ENCODE measurements around the gene ANKRD11. TPM values are rescaled to one million over a fixed set of nuclear protein-coding genes. Genes with fewer than 3 reads are reported as not detected.
"Not testable (repeated sequence)": the region's sequence is repeated elsewhere in the genome, so short reads cannot be mapped to it uniquely, and the experiment has no call there.

Gene ANKRD11
- total RNA-seq, 2 experiments from 2014 or later = 144 to 145 TPM

GRCh38 chr16:89392881-89393737 is 97.3 kb downstream of the ANKRD11 start:
- Mint-ChIP-seq H3K27me3 (no peaks in the 10 kb centered on the region), H3K27ac (peak overlapping the region; percentile 66), H3K4me3 (no peak overlapping the region), H3K9me3 (ENCODE audit: low read depth) (no peaks in the 10 kb centered on the region), H3K36me3 (ENCODE audit: low read depth) (peaks cover 24% of the 10 kb centered on the region), H3K4me1 (peaks cover 61% of the 10 kb centered on the region)
- ChIA-PET CTCF (no interaction called here), POLR2A (no interaction called here)
- DNase-seq = no peak
- ATAC-seq = no peak
- intact Hi-C loops (cut with DNase I, micrococcal nuclease) = no loop called here

DNA sequence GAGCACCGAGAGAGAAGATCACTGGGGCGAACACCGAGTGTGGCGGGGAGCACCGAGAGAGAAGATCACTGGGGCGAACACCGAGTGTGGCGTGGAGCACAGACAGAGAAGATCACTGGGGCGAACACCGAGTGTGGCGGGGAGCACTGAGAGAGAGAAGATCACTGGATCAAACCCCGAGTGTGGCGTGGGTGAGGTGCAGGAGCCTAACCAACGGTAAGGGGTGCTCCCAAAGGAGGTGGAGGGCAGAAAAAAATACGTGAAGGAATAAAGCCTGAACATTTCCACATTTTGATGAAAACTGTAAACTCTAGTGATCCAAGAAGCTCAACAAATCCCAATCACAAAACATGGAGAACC is 100.2 kb downstream of the ANKRD11 start:
- CTCF ChIA-PET; intact Hi-C loops (cut with DNase I, micrococcal nuclease); H3K27ac Mint-ChIP-seq; DNase-seq; H3K9me3 Mint-ChIP-seq (ENCODE audit: low read depth); H3K27me3 Mint-ChIP-seq; ATAC-seq; POLR2A ChIA-PET; H3K4me3 Mint-ChIP-seq: not testable (repeated sequence)
- H3K4me1 Mint-ChIP-seq = peaks cover 75% of the 10 kb centered on the region
- peaks cover 34% of the 10 kb centered on the region for H3K36me3 Mint-ChIP-seq (ENCODE audit: low read depth)

DNA sequence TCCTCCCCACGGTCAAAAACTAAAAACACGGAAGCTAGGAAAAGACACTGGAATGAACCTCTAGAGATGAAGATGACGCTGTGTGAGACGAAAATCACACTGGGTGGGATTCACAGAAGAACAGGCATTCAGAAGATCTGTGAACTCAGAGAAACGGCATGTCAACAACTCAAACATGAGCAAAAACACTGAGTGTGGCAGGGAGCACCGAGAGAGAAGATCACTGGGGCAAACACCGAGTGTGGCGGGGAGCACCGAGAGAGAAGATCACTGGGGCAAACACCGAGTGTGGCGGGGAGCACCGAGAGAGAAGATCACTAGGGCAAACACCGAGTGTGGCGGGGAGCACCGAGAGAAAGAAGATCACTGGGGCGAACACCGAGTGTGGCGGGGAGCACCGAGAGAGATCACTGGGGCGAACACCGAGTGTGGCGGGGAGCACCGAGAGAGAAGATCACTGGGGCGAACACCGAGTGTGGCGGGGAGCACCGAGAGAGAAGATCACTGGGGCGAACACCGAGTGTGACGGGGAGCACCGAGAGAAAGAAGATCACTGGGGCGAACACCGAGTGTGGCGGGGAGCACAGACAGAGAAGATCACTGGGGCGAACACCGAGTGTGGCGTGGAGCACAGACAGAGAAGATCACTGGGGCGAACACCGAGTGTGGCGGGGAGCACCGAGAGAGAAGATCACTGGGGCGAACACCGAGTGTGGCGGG is 100.7 kb downstream of the ANKRD11 start:
- Mint-ChIP-seq H3K36me3 (ENCODE audit: low read depth) (peaks cover 34% of the 10 kb centered on the region), H3K4me1 (peaks cover 75% of the 10 kb centered on the region), H3K27ac (peak overlapping the region; percentile 3)
- H3K27me3 Mint-ChIP-seq; DNase-seq; H3K4me3 Mint-ChIP-seq; CTCF ChIA-PET; intact Hi-C loops (cut with DNase I, micrococcal nuclease); POLR2A ChIA-PET; ATAC-seq; H3K9me3 Mint-ChIP-seq (ENCODE audit: low read depth): not testable (repeated sequence)

- DNase-seq (no peak), ATAC-seq (no peak)
- Mint-ChIP-seq H3K36me3 (ENCODE audit: low read depth) (peaks cover 39% of the 10 kb centered on the region), H3K27me3 (no peaks in the 10 kb centered on the region), H3K27ac (peak overlapping the region; percentile 69), H3K4me3 (no peak overlapping the region), H3K4me1 (peaks cover 78% of the 10 kb centered on the region), H3K9me3 (ENCODE audit: low read depth) (no peaks in the 10 kb centered on the region)
- ChIA-PET CTCF (no interaction called here), POLR2A (no interaction called here)
- intact Hi-C loops (cut with DNase I, micrococcal nuclease) = no loop called here
Observed at GRCh38 chr16:89388536-89388935, 101.8 kb downstream of the ANKRD11 start.

- H3K4me1 Mint-ChIP-seq = peaks cover 79% of the 10 kb centered on the region
- peak overlapping the region; percentile 29 for H3K27ac Mint-ChIP-seq
- H3K9me3 Mint-ChIP-seq (ENCODE audit: low read depth) = no peaks in the 10 kb centered on the region
- no peaks in the 10 kb centered on the region for H3K27me3 Mint-ChIP-seq
- ATAC-seq (no peak), DNase-seq (no peak)
- H3K36me3 Mint-ChIP-seq (ENCODE audit: low read depth) = peaks cover 32% of the 10 kb centered on the region
- ChIA-PET POLR2A (no interaction called here), CTCF (interaction anchor here (0.6 to 0.7 kb wide), 2 partner anchors 13 to 25 kb away, joined by 3 read pairs; no protein-coding TSS in a partner anchor)
- intact Hi-C loops (cut with DNase I, micrococcal nuclease) = no loop called here
- H3K4me3 Mint-ChIP-seq = no peak overlapping the region
Observed at GRCh38 chr16:89386306-89387185, 103.8 kb downstream of the ANKRD11 start.

- DNase-seq = no peak
- no peak for ATAC-seq
- H3K27ac Mint-ChIP-seq = no peak overlapping the region
- intact Hi-C loops (cut with DNase I, micrococcal nuclease) = no loop called here
- H3K4me3 Mint-ChIP-seq = no peak overlapping the region
- no peaks in the 10 kb centered on the region for H3K27me3 Mint-ChIP-seq
- peaks cover 81% of the 10 kb centered on the region for H3K4me1 Mint-ChIP-seq
- ChIA-PET POLR2A (no interaction called here), CTCF (interaction anchor here (0.6 kb wide), 1 partner anchor 11 kb away, joined by 3 read pairs; no protein-coding TSS in a partner anchor)
- H3K36me3 Mint-ChIP-seq (ENCODE audit: low read depth) = peaks cover 28% of the 10 kb centered on the region
- H3K9me3 Mint-ChIP-seq (ENCODE audit: low read depth) = no peaks in the 10 kb centered on the region
Observed at GRCh38 chr16:89385712-89386111, 104.6 kb downstream of the ANKRD11 start.

DNA sequence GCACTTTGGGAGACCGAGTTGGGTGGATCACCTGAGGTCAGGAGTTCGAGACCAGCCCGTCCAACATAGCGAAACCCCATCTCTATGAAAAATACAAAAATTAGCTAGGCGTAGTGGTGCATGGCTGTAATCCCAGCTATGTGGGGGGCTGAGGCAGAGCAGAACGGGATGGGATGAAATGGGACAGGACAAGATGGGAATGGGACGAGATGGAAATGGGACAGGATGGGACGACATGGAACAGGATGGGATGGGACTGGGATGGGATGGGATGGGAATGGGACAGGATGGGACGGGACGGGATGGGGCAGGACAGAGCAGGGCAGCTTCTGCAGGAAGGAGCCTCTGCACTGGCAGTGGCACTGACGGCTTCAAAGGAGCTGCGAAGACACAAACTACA is 106.1 kb downstream of the ANKRD11 start:
- H3K36me3 Mint-ChIP-seq (ENCODE audit: low read depth) = peaks cover 24% of the 10 kb centered on the region
- CTCF ChIA-PET = interaction anchor here (0.5 to 0.8 kb wide), 2 partner anchors 51 to 119 kb away, joined by 3 read pairs; no protein-coding TSS in a partner anchor

DNA sequence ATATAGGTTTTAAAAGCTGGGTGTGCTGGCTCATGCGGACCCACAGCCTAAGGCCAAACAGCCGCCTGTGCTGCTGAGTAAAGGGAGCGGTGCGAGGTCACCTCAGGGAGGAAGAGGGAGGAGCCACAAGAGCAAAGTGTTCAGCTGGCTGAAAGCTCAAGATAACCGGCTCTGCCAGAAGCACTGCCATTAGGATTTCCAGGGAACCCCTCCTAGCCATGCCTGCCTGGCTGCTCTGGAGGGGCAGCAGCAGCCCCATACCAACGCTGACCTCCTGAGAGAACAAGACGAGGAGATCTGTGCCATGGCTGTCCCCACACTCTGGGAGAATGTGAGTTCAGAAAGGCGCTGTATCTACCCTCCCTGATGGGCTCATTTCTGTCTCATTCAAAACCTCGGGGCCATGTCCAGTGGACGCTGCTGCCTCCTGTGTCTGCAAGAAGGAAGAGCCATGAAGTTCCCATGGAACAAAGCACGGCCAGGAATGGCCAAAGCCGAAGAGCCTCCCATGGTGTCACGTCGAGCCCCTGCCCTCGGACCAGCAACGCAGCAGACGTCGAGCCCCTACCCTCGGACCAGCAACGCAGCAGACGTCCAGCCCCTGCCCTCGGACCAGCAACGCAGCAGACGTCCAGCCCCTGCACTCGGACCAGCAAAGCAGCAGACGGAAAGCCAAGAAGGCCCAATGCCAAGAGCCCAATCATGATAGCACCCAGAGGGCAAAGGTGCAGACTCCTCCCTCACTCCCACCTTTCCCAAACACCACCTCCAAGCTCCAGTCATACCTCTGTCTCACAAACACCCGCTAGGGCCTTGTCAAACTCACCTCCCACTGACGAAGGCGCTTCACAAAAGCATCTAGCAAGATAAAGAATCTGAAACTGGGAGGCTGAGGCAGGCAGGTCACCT is 107.0 kb downstream of the ANKRD11 start:
- intact Hi-C loops (cut with DNase I, micrococcal nuclease) = loop anchor here in 1 of 2 experiments (2.0 kb wide), 1 partner anchor 71 kb away; no protein-coding TSS in a partner anchor
- ChIA-PET CTCF (interaction anchor here (0.6 to 0.8 kb wide), 2 partner anchors 51 to 114 kb away, joined by 3 read pairs; no protein-coding TSS in a partner anchor), POLR2A (interaction anchor here (0.9 kb wide), 1 partner anchor 25 kb away, joined by 4 read pairs; no protein-coding TSS in a partner anchor)
- peak overlapping the region; percentile 56 for H3K27ac Mint-ChIP-seq
- peak; percentile 80 for ATAC-seq
- H3K9me3 Mint-ChIP-seq (ENCODE audit: low read depth) = no peaks in the 10 kb centered on the region
- peak; percentile 61 for DNase-seq
- H3K36me3 Mint-ChIP-seq (ENCODE audit: low read depth) = peaks cover 24% of the 10 kb centered on the region
- peak overlapping the region; percentile 3 for H3K4me3 Mint-ChIP-seq
- H3K27me3 Mint-ChIP-seq = no peaks in the 10 kb centered on the region
- H3K4me1 Mint-ChIP-seq = peaks cover 90% of the 10 kb centered on the region

More for the DNA sequence above, 106.1 kb downstream of the ANKRD11 start:
- Mint-ChIP-seq H3K9me3 (ENCODE audit: low read depth) (no peaks in the 10 kb centered on the region), H3K4me1 (peaks cover 90% of the 10 kb centered on the region), H3K27ac (peak overlapping the region; percentile 64), H3K27me3 (no peaks in the 10 kb centered on the region), H3K4me3 (no peak overlapping the region)
- ATAC-seq (no peak), DNase-seq (no peak)
- POLR2A ChIA-PET = interaction anchor here (0.6 kb wide), 1 partner anchor 19 kb away, joined by 3 read pairs; no protein-coding TSS in a partner anchor
- intact Hi-C loops (cut with DNase I, micrococcal nuclease) = no loop called here

DNA sequence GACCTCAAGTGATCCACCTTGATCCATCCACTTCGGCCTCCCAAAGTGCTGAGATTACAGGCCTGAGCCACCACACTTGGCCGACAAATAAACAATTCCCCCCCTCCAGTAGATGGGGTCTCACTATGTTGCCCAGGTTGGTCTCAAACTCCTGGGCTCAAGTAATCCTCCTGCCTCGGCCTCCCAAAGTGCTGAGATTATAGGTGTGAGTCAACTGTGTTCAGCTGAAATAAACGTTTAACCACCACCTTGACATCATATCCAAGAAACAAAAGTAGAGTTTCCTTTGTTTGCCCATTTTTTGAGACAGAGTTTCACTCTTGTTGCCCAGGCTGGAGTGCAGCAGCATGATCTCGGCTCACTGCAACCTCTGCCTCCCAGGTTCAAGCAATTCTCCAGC is 107.8 kb downstream of the ANKRD11 start:
- Mint-ChIP-seq H3K4me1 (peaks cover 90% of the 10 kb centered on the region), H3K27ac (peak overlapping the region; percentile 56), H3K36me3 (ENCODE audit: low read depth) (peaks cover 27% of the 10 kb centered on the region)
- ChIA-PET POLR2A (interaction anchor here (0.9 kb wide), 1 partner anchor 26 kb away, joined by 4 read pairs; no protein-coding TSS in a partner anchor), CTCF (interaction anchor here (0.6 kb wide), 1 partner anchor 115 kb away, joined by 3 read pairs; no protein-coding TSS in a partner anchor)
- H3K4me3 Mint-ChIP-seq; H3K9me3 Mint-ChIP-seq (ENCODE audit: low read depth); H3K27me3 Mint-ChIP-seq: not testable (repeated sequence)
- ATAC-seq (peak; percentile 62), DNase-seq (peak; percentile 32)
- intact Hi-C loops (cut with DNase I, micrococcal nuclease) = loop anchor here in 1 of 2 experiments (2.0 kb wide), 1 partner anchor 72 kb away; no protein-coding TSS in a partner anchor

- no peak overlapping the region for H3K4me3 Mint-ChIP-seq
- H3K4me1 Mint-ChIP-seq = peaks cover 91% of the 10 kb centered on the region
- H3K27me3 Mint-ChIP-seq = no peaks in the 10 kb centered on the region
- no peak for ATAC-seq
- H3K9me3 Mint-ChIP-seq (ENCODE audit: low read depth) = no peaks in the 10 kb centered on the region
- H3K27ac Mint-ChIP-seq = peak overlapping the region; percentile 68
- peaks cover 28% of the 10 kb centered on the region for H3K36me3 Mint-ChIP-seq (ENCODE audit: low read depth)
- intact Hi-C loops (cut with DNase I, micrococcal nuclease) = loop anchor here in 1 of 2 experiments (2.0 kb wide), 1 partner anchor 73 kb away; no protein-coding TSS in a partner anchor
- ChIA-PET POLR2A (no interaction called here), CTCF (no interaction called here)
- DNase-seq = no peak
Observed at GRCh38 chr16:89381788-89382187, 108.6 kb downstream of the ANKRD11 start.

Measured in activated CD4-positive, alpha-beta T cell treated with anti-CD3 and anti-CD28 coated beads for 36 hours (primary cell).